ENCODE measurements around the gene LTBP2.

The LTBP2 gene

DNA sequence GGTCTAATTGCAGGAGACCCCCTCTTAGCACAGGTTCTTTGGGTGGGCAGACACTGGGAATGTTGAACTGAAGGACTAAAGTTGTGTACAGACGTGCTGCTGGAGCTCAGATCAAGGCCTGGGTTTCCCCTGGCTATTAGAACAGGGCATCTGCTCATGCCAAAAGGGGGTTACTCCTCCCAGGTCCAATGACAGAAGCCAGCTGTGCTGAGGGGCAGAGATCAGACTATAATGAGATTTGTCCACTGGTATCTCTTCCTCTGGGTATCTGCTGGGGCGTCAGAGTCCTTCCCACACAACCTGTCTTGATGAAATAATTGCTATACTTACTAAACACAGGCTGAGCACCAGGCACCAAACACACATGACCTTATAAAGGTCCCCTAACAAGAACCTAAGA is 42.6 kb downstream of the LTBP2 start:
- no peaks in the 10 kb centered on the region for H3K79me2 ChIP-seq (ENCODE audit: control insufficient read depth, low read length)
- no peaks in the 10 kb centered on the region for H3K36me3 ChIP-seq (ENCODE audit: control insufficient read depth, low read length)
- no peaks in the 10 kb centered on the region for H4K20me1 ChIP-seq (ENCODE audit: control insufficient read depth, insufficient read depth, low read depth, low read length)
- no peaks in the 10 kb centered on the region for H3K4me1 ChIP-seq (ENCODE audit: control insufficient read depth, low read length)
- TF ChIP-seq EZH2phosphoT487 (IDR thresholded peaks at IDR 0.05; ENCODE audit: borderline replicate concordance, low read length) = no peak
- TF ChIP-seq, protein P1, sequence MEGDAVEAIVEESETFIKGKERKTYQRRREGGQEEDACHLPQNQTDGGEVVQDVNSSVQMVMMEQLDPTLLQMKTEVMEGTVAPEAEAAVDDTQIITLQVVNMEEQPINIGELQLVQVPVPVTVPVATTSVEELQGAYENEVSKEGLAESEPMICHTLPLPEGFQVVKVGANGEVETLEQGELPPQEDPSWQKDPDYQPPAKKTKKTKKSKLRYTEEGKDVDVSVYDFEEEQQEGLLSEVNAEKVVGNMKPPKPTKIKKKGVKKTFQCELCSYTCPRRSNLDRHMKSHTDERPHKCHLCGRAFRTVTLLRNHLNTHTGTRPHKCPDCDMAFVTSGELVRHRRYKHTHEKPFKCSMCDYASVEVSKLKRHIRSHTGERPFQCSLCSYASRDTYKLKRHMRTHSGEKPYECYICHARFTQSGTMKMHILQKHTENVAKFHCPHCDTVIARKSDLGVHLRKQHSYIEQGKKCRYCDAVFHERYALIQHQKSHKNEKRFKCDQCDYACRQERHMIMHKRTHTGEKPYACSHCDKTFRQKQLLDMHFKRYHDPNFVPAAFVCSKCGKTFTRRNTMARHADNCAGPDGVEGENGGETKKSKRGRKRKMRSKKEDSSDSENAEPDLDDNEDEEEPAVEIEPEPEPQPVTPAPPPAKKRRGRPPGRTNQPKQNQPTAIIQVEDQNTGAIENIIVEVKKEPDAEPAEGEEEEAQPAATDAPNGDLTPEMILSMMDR (IDR thresholded peaks at IDR 0.05; ENCODE audit: low read depth, low read length, poor library complexity, severe bottlenecking) = no peak
- H3K27ac ChIP-seq (ENCODE audit: low read depth, low read length) = no peak overlapping the region
- H3F3A ChIP-seq (ENCODE audit: control insufficient read depth, insufficient read depth) = no peaks in the 10 kb centered on the region
- peaks cover 16% of the 10 kb centered on the region for H3K27me3 ChIP-seq (ENCODE audit: control insufficient read depth, low read length)
- no peak overlapping the region for H3K4me3 ChIP-seq (ENCODE audit: low read length)
- no peaks in the 10 kb centered on the region for H3K9me3 ChIP-seq (ENCODE audit: control insufficient read depth, insufficient read depth, low read length)
- H3K9me2 ChIP-seq (replicated peaks; ENCODE audit: control insufficient read depth, low read length) = no peaks in the 10 kb centered on the region
- no peak overlapping the region for H3K4me2 ChIP-seq (ENCODE audit: low read length)

DNA sequence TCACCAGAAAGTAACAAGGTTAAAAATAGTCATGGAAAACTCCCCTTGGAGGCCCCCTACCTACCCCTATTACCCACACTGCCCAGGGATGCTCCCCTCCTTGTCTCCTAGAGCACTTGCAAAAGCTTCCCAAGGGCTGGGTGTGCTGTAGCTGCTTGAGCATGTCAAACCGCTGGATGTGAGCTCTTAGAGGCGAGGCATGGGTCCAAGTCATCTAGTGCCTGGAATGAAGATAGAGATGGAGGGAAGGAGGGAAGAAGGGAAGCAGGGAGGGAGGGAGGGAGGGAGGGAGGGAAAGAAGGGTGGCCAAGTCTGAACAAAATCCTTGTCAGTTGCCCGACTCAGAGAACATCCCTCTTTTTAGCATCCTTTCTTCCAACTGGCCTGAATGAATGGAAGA is 43.1 kb downstream of the LTBP2 start:
- TF ChIP-seq, protein P1 (IDR thresholded peaks at IDR 0.05; ENCODE audit: low read depth, low read length, poor library complexity, severe bottlenecking) = no peak
- TF ChIP-seq EZH2phosphoT487 (IDR thresholded peaks at IDR 0.05; ENCODE audit: borderline replicate concordance, low read length) = no peak
- H3K4me1 ChIP-seq (ENCODE audit: control insufficient read depth, low read length) = no peaks in the 10 kb centered on the region
- H3K27ac ChIP-seq (ENCODE audit: low read depth, low read length) = no peak overlapping the region
- no peaks in the 10 kb centered on the region for H3K79me2 ChIP-seq (ENCODE audit: control insufficient read depth, low read length)
- H3K4me3 ChIP-seq (ENCODE audit: low read length) = no peak overlapping the region
- no peaks in the 10 kb centered on the region for H3F3A ChIP-seq (ENCODE audit: control insufficient read depth, insufficient read depth)
- no peaks in the 10 kb centered on the region for H4K20me1 ChIP-seq (ENCODE audit: control insufficient read depth, insufficient read depth, low read depth, low read length)
- no peak overlapping the region for H3K4me2 ChIP-seq (ENCODE audit: low read length)
- H3K36me3 ChIP-seq (ENCODE audit: control insufficient read depth, low read length) = no peaks in the 10 kb centered on the region
- H3K9me3 ChIP-seq (ENCODE audit: control insufficient read depth, insufficient read depth, low read length) = no peaks in the 10 kb centered on the region
- H3K27me3 ChIP-seq (ENCODE audit: control insufficient read depth, low read length) = peaks cover 16% of the 10 kb centered on the region
- H3K9me2 ChIP-seq (replicated peaks; ENCODE audit: control insufficient read depth, low read length) = no peaks in the 10 kb centered on the region

DNA sequence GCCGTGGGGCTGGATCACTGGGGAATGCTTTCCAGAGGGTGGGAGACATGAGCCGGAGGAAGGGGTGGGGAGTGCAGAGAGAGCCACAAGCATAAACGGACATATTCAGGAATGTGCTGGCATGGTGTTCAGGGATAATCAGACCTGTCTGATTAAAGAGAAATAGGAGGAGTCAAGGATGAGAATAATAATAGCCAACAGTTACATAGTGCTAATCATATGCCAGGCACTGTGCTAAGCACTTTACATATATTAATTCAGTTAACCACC is 43.7 kb downstream of the LTBP2 start:
- Histone ChIP-seq H3K9me3 (ENCODE audit: control insufficient read depth, insufficient read depth, low read length) (no peaks in the 10 kb centered on the region), H3F3A (ENCODE audit: control insufficient read depth, insufficient read depth) (no peaks in the 10 kb centered on the region), H3K9me2 (replicated peaks; ENCODE audit: control insufficient read depth, low read length) (no peaks in the 10 kb centered on the region), H3K4me1 (ENCODE audit: control insufficient read depth, low read length) (no peaks in the 10 kb centered on the region), H4K20me1 (ENCODE audit: control insufficient read depth, insufficient read depth, low read depth, low read length) (no peaks in the 10 kb centered on the region), H3K27me3 (ENCODE audit: control insufficient read depth, low read length) (peaks cover 16% of the 10 kb centered on the region), H3K4me2 (ENCODE audit: low read length) (no peak overlapping the region), H3K36me3 (ENCODE audit: control insufficient read depth, low read length) (no peaks in the 10 kb centered on the region), H3K79me2 (ENCODE audit: control insufficient read depth, low read length) (no peaks in the 10 kb centered on the region), H3K27ac (ENCODE audit: low read depth, low read length) (no peak overlapping the region), H3K4me3 (ENCODE audit: low read length) (no peak overlapping the region)
- TF ChIP-seq EZH2phosphoT487 (IDR thresholded peaks at IDR 0.05; ENCODE audit: borderline replicate concordance, low read length) = no peak
- TF ChIP-seq, protein P1 (IDR thresholded peaks at IDR 0.05; ENCODE audit: low read depth, low read length, poor library complexity, severe bottlenecking) = no peak

All from DOHH2 (cell line).